Measurements from ENCODE around the gene HIGD1B. TPM values are rescaled to one million over a fixed set of nuclear protein-coding genes. Genes with fewer than 3 reads are reported as not detected.

HIGD1B gene
- total RNA-seq, 3 donors from 2014 or later (not counting 1 experiment from before 2014, with no cell fraction given) = not detected

- H3K36me3 Mint-ChIP-seq = peaks cover 36% of the 10 kb centered on the region
- no peaks in the 10 kb centered on the region for H3K4me1 ChIP-seq (ENCODE audit: control insufficient read depth, insufficient read depth, low read length)
- H3K9me3 Mint-ChIP-seq = no peaks in the 10 kb centered on the region
- no peak for ATAC-seq
- no peak overlapping the region for H3K27ac ChIP-seq (ENCODE audit: low read length)
- no peak overlapping the region for H3K4me3 Mint-ChIP-seq
- H3K27me3 ChIP-seq (ENCODE audit: control insufficient read depth, insufficient read depth, low read length) = no peaks in the 10 kb centered on the region
- no peaks in the 10 kb centered on the region for H3K9me3 ChIP-seq (ENCODE audit: control insufficient read depth, insufficient read depth, low read length)
- H3K27me3 Mint-ChIP-seq (ENCODE audit: low read depth in 2 of 2) = no peaks in the 10 kb centered on the region
- intact Hi-C loops (cut with micrococcal nuclease) = no loop called here
- peaks cover 0 to 6% of the 10 kb centered on the region in 2 donors for H3K4me1 Mint-ChIP-seq
- 91% methylated on average over 2 of the region's 2 CpGs for WGBS (ENCODE audit: insufficient coverage)
- TF ChIP-seq CTCF (IDR thresholded peaks at IDR 0.05) = no peak
- no peak for DNase-seq
- H3K36me3 ChIP-seq (ENCODE audit: control insufficient read depth, insufficient read depth, low read length) = peaks cover 81% of the 10 kb centered on the region
- H3K4me3 ChIP-seq (ENCODE audit: low read length) = no peak overlapping the region
- no peak overlapping the region for H3K27ac Mint-ChIP-seq
These were observed 32.4 kb downstream of the HIGD1B start for GRCh38 chr17:44880062-44880461.

GRCh38 chr17:44881145-44881544 lies 33.5 kb downstream of the HIGD1B start:
- H3K4me1 Mint-ChIP-seq = peaks cover 0 to 6% of the 10 kb centered on the region in 2 donors
- Histone ChIP-seq H3K27ac (ENCODE audit: low read length) (no peak overlapping the region), H3K9me3 (ENCODE audit: control insufficient read depth, insufficient read depth, low read length) (no peaks in the 10 kb centered on the region), H3K36me3 (ENCODE audit: control insufficient read depth, insufficient read depth, low read length) (peaks cover 85% of the 10 kb centered on the region), H3K4me1 (ENCODE audit: control insufficient read depth, insufficient read depth, low read length) (no peaks in the 10 kb centered on the region), H3K4me3 (ENCODE audit: low read length) (no peak overlapping the region), H3K27me3 (ENCODE audit: control insufficient read depth, insufficient read depth, low read length) (no peaks in the 10 kb centered on the region)
- H3K27ac Mint-ChIP-seq = no peak overlapping the region
- no peak for ATAC-seq
- H3K36me3 Mint-ChIP-seq = peaks cover 36% of the 10 kb centered on the region
- TF ChIP-seq CTCF (IDR thresholded peaks at IDR 0.05) = no peak
- H3K9me3 Mint-ChIP-seq = no peaks in the 10 kb centered on the region
- no peaks in the 10 kb centered on the region for H3K27me3 Mint-ChIP-seq (ENCODE audit: low read depth in 2 of 2)
- intact Hi-C loops (cut with micrococcal nuclease) = no loop called here
- 95% methylated on average over 3 of the region's 4 CpGs for WGBS (ENCODE audit: insufficient coverage)
- H3K4me3 Mint-ChIP-seq = no peak overlapping the region
- DNase-seq = no peak

- no peak overlapping the region for H3K4me3 Mint-ChIP-seq
- intact Hi-C loops (cut with micrococcal nuclease) = no loop called here
- WGBS (ENCODE audit: insufficient coverage) = 94% methylated on average over 1 of the region's 2 CpGs
- no peaks in the 10 kb centered on the region for H3K27me3 Mint-ChIP-seq (ENCODE audit: low read depth in 2 of 2)
- Histone ChIP-seq H3K27ac (ENCODE audit: low read length) (no peak overlapping the region), H3K36me3 (ENCODE audit: control insufficient read depth, insufficient read depth, low read length) (peaks cover 66% of the 10 kb centered on the region), H3K4me3 (ENCODE audit: low read length) (no peak overlapping the region), H3K27me3 (ENCODE audit: control insufficient read depth, insufficient read depth, low read length) (no peaks in the 10 kb centered on the region), H3K9me3 (ENCODE audit: control insufficient read depth, insufficient read depth, low read length) (no peaks in the 10 kb centered on the region), H3K4me1 (ENCODE audit: control insufficient read depth, insufficient read depth, low read length) (peaks cover 23% of the 10 kb centered on the region)
- H3K9me3 Mint-ChIP-seq = no peaks in the 10 kb centered on the region
- peaks cover 32% of the 10 kb centered on the region for H3K36me3 Mint-ChIP-seq
- TF ChIP-seq CTCF (IDR thresholded peaks at IDR 0.05) = no peak
- DNase-seq (no peak), ATAC-seq (no peak)
- H3K27ac Mint-ChIP-seq = no peak overlapping the region
- H3K4me1 Mint-ChIP-seq = peaks cover 0 to 6% of the 10 kb centered on the region in 2 donors
These were observed 37.3 kb downstream of the HIGD1B start for GRCh38 chr17:44884941-44885340.

- intact Hi-C loops (cut with micrococcal nuclease) = no loop called here
- no peaks in the 10 kb centered on the region for H3K27me3 ChIP-seq (ENCODE audit: control insufficient read depth, insufficient read depth, low read length)
- no peak overlapping the region for H3K27ac ChIP-seq (ENCODE audit: low read length)
- 100% methylated on average over 1 of the region's 1 CpG for WGBS (ENCODE audit: insufficient coverage)
- no peaks in the 10 kb centered on the region for H3K9me3 ChIP-seq (ENCODE audit: control insufficient read depth, insufficient read depth, low read length)
- peaks cover 23% of the 10 kb centered on the region for H3K4me1 ChIP-seq (ENCODE audit: control insufficient read depth, insufficient read depth, low read length)
- Mint-ChIP-seq H3K27ac (no peak overlapping the region), H3K27me3 (ENCODE audit: low read depth in 2 of 2) (no peaks in the 10 kb centered on the region), H3K4me3 (no peak overlapping the region), H3K9me3 (no peaks in the 10 kb centered on the region), H3K36me3 (peaks cover 25% of the 10 kb centered on the region), H3K4me1 (peaks cover 5 to 6% of the 10 kb centered on the region in 2 donors)
- ATAC-seq (no peak), DNase-seq (no peak)
- peaks cover 51% of the 10 kb centered on the region for H3K36me3 ChIP-seq (ENCODE audit: control insufficient read depth, insufficient read depth, low read length)
- TF ChIP-seq CTCF (IDR thresholded peaks at IDR 0.05) = no peak
- H3K4me3 ChIP-seq (ENCODE audit: low read length) = no peak overlapping the region
These were observed 39.3 kb downstream of the HIGD1B start for GRCh38 chr17:44887016-44887415.
